ENCODE results near the gene SYT3. TPM values are rescaled to one million over a fixed set of nuclear protein-coding genes. Genes with fewer than 3 reads are reported as not detected.

Gene SYT3
- total and polyA plus RNA-seq, 2 donors (not counting 3 experiments of a cell fraction or from before 2014, with no cell fraction given): 0.11 to 0.53 TPM

DNA sequence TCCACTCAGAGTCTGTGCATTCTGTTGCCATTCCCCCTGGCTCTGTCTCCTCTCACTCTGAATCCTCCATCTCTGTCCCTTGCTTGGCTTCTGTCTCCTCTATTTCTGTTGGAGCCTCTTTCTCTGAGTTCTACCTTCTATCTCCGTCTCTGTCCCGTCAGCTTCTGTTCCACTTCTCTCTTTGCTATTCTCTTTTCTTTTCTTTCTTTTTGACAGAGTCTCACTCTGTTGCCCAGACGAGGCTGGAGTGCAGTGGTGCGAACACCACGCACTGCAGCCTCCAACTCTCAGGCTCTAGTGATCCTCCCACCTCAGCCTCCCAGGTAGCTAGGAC is 37.6 kb downstream of the SYT3 start:
- H4K20me1 ChIP-seq (replicated peaks; ENCODE audit: control insufficient read depth, extremely low read depth, insufficient read depth, low read length): no peaks in the 10 kb centered on the region
- no peaks in the 10 kb centered on the region for H3K36me3 ChIP-seq (ENCODE audit: control insufficient read depth in 2 of 2, extremely low read depth in 1 of 2, insufficient read depth in 2 of 2, low read length in 2 of 2)
- no peaks in the 10 kb centered on the region for H3K9me1 ChIP-seq (replicated peaks; ENCODE audit: control insufficient read depth, extremely low read depth, insufficient read depth, low read length)
- H3K27me3 ChIP-seq (ENCODE audit: control insufficient read depth in 2 of 2, insufficient read depth in 2 of 2, low read length in 2 of 2): no peaks in the 10 kb centered on the region
- no peak overlapping the region for H2AFZ ChIP-seq (ENCODE audit: low read depth, low read length)
- H3K79me2 ChIP-seq (ENCODE audit: control insufficient read depth, insufficient read depth, low read length): no peaks in the 10 kb centered on the region
- intact Hi-C loops (cut with micrococcal nuclease): loop anchor here (5.0 kb wide), 1 partner anchor 320 kb away; no protein-coding TSS in a partner anchor
- ChIA-PET CTCF (interaction anchor here (1.7 kb wide), 1 partner anchor 46 kb away, joined by 5 read pairs; no protein-coding TSS in a partner anchor), POLR2A (no interaction called here)
- no peak overlapping the region for H3K27ac ChIP-seq (ENCODE audit: insufficient read depth, low read depth, low read length)
- dilution Hi-C loops (cut with MboI; ENCODE audit: extremely low pct_ligation_motif_present, low sequenced_read_pairs): no loop called here
- H3K4me2 ChIP-seq (ENCODE audit: insufficient read depth, low read length): no peak overlapping the region
- TF ChIP-seq MYC (IDR thresholded peaks at IDR 0.05; ENCODE audit: low read depth, low read length) (no peak), EZH2 (IDR thresholded peaks at IDR 0.05; ENCODE audit: borderline replicate concordance, low read depth, low read length, severe bottlenecking) (no peak), GATA2 (IDR thresholded peaks at IDR 0.05; ENCODE audit: insufficient read depth, insufficient read length, low read depth, low read length) (no peak), POLR2A (IDR thresholded peaks at IDR 0.05; ENCODE audit: low read depth, low read length) (no peak), FOS (IDR thresholded peaks at IDR 0.05; ENCODE audit: borderline replicate concordance, insufficient read depth, low read length) (no peak), POLR2AphosphoS5 (IDR thresholded peaks at IDR 0.05; ENCODE audit: insufficient read depth, low read depth, low read length) (no peak), JUN (IDR thresholded peaks at IDR 0.05; ENCODE audit: borderline replicate concordance, insufficient read depth, insufficient read length, low read depth) (no peak)
- TF ChIP-seq, protein P1, sequence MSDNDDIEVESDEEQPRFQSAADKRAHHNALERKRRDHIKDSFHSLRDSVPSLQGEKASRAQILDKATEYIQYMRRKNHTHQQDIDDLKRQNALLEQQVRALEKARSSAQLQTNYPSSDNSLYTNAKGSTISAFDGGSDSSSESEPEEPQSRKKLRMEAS (IDR thresholded peaks at IDR 0.05; ENCODE audit: insufficient read depth, insufficient read length): no peak
- TF ChIP-seq, protein P2, sequence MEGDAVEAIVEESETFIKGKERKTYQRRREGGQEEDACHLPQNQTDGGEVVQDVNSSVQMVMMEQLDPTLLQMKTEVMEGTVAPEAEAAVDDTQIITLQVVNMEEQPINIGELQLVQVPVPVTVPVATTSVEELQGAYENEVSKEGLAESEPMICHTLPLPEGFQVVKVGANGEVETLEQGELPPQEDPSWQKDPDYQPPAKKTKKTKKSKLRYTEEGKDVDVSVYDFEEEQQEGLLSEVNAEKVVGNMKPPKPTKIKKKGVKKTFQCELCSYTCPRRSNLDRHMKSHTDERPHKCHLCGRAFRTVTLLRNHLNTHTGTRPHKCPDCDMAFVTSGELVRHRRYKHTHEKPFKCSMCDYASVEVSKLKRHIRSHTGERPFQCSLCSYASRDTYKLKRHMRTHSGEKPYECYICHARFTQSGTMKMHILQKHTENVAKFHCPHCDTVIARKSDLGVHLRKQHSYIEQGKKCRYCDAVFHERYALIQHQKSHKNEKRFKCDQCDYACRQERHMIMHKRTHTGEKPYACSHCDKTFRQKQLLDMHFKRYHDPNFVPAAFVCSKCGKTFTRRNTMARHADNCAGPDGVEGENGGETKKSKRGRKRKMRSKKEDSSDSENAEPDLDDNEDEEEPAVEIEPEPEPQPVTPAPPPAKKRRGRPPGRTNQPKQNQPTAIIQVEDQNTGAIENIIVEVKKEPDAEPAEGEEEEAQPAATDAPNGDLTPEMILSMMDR (IDR thresholded peaks at IDR 0.05; ENCODE audit: extremely low read depth in 1 of 2, insufficient read depth in 1 of 2, low read depth in 1 of 2, low read length in 2 of 2): no peak
- no TSS peak for BruUV-seq (replicated peaks)
- H3K9me3 ChIP-seq (replicated peaks; ENCODE audit: control insufficient read depth, insufficient read depth, low read length): no peaks in the 10 kb centered on the region
- no peak for FAIRE-seq
- H3K9ac ChIP-seq (replicated peaks; ENCODE audit: extremely low read depth, insufficient read depth, low read length): no peak overlapping the region
- DNase-seq (ENCODE audit: low read depth, low spot score): no peak
- peaks cover 19% of the 10 kb centered on the region for H3K4me1 ChIP-seq (ENCODE audit: control insufficient read depth, extremely low read depth, insufficient read depth, low read length)
- no peak overlapping the region for H3K4me3 ChIP-seq (replicated peaks in 1 of 3; ENCODE audit: insufficient read depth in 1 of 3, low read depth in 1 of 3, low read length in 3 of 3)
